ENCODE results near the gene SIGLEC8. TPM values are rescaled to one million over a fixed set of nuclear protein-coding genes. Genes with fewer than 3 reads are reported as not detected.

SIGLEC8 gene
- total and polyA plus RNA-seq, 9 of the 15 experiments (the other 6 are each of a cell fraction or from before 2014, with no cell fraction given), result 0.04 to 0.65 (median 0.39) TPM

DNA sequence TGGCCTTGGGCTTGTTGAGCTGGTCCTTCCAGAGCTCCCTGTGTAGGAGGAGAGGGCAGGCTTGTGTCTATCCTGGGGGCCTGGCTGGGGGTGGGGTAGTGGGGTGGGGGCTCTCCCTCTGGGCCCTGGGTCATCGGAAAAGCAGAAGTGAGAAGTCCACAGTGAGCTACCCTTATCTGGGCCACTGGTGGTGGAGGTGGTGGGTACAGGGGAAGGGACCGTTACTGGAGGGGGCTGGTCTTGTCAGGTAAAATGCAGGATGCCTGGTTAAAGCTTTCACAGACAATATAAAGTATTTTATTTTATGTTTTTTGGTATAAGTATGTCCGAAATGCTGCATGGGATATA is 40.5 kb downstream of the SIGLEC8 start (continued):
- TF ChIP-seq, protein P1, sequence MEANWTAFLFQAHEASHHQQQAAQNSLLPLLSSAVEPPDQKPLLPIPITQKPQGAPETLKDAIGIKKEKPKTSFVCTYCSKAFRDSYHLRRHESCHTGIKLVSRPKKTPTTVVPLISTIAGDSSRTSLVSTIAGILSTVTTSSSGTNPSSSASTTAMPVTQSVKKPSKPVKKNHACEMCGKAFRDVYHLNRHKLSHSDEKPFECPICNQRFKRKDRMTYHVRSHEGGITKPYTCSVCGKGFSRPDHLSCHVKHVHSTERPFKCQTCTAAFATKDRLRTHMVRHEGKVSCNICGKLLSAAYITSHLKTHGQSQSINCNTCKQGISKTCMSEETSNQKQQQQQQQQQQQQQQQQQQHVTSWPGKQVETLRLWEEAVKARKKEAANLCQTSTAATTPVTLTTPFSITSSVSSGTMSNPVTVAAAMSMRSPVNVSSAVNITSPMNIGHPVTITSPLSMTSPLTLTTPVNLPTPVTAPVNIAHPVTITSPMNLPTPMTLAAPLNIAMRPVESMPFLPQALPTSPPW (CRISPR knock-in tag; IDR thresholded peaks at IDR 0.05), result peak; percentile 67; the same call in 1 of the 2 replicates
- peak; percentile 87 for TF ChIP-seq SPI1 (IDR thresholded peaks at IDR 0.05; ENCODE audit: borderline replicate concordance, low read depth, low read length)
- no peak for TF ChIP-seq TFAM (CRISPR knock-in tag; conservative IDR thresholded peaks at IDR 0.05)
- TF ChIP-seq, protein P2, sequence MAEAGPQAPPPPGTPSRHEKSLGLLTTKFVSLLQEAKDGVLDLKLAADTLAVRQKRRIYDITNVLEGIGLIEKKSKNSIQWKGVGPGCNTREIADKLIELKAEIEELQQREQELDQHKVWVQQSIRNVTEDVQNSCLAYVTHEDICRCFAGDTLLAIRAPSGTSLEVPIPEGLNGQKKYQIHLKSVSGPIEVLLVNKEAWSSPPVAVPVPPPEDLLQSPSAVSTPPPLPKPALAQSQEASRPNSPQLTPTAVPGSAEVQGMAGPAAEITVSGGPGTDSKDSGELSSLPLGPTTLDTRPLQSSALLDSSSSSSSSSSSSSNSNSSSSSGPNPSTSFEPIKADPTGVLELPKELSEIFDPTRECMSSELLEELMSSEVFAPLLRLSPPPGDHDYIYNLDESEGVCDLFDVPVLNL (CRISPR knock-in tag; IDR thresholded peaks at IDR 0.05; ENCODE audit: low read depth), result no peak
- TF ChIP-seq ZBTB1 (CRISPR knock-in tag; IDR thresholded peaks at IDR 0.05; ENCODE audit: borderline replicate concordance, low read depth), result no peak
- TF ChIP-seq, protein P3, sequence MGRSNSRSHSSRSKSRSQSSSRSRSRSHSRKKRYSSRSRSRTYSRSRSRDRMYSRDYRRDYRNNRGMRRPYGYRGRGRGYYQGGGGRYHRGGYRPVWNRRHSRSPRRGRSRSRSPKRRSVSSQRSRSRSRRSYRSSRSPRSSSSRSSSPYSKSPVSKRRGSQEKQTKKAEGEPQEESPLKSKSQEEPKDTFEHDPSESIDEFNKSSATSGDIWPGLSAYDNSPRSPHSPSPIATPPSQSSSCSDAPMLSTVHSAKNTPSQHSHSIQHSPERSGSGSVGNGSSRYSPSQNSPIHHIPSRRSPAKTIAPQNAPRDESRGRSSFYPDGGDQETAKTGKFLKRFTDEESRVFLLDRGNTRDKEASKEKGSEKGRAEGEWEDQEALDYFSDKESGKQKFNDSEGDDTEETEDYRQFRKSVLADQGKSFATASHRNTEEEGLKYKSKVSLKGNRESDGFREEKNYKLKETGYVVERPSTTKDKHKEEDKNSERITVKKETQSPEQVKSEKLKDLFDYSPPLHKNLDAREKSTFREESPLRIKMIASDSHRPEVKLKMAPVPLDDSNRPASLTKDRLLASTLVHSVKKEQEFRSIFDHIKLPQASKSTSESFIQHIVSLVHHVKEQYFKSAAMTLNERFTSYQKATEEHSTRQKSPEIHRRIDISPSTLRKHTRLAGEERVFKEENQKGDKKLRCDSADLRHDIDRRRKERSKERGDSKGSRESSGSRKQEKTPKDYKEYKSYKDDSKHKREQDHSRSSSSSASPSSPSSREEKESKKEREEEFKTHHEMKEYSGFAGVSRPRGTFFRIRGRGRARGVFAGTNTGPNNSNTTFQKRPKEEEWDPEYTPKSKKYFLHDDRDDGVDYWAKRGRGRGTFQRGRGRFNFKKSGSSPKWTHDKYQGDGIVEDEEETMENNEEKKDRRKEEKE (IDR thresholded peaks at IDR 0.05; ENCODE audit: borderline replicate concordance in 1 of 2, control insufficient read depth in 1 of 2, low read depth in 2 of 2, low read length in 1 of 2), result no peak
- TF ChIP-seq, protein P4, sequence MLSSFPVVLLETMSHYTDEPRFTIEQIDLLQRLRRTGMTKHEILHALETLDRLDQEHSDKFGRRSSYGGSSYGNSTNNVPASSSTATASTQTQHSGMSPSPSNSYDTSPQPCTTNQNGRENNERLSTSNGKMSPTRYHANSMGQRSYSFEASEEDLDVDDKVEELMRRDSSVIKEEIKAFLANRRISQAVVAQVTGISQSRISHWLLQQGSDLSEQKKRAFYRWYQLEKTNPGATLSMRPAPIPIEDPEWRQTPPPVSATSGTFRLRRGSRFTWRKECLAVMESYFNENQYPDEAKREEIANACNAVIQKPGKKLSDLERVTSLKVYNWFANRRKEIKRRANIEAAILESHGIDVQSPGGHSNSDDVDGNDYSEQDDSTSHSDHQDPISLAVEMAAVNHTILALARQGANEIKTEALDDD (IDR thresholded peaks at IDR 0.05), result no peak
- no peak for TF ChIP-seq MAFF (IDR thresholded peaks at IDR 0.05; ENCODE audit: low read length)
- no peak for TF ChIP-seq XRCC3 (IDR thresholded peaks at IDR 0.05)
- TF ChIP-seq CBX8 (IDR thresholded peaks at IDR 0.05; ENCODE audit: borderline replicate concordance, extremely low read depth, low read depth, low read length, poor library complexity, severe bottlenecking), result no peak
- TF ChIP-seq ZNF408 (CRISPR knock-in tag; IDR thresholded peaks at IDR 0.05; ENCODE audit: low read depth), result no peak
- no peak for TF ChIP-seq FIP1L1 (IDR thresholded peaks at IDR 0.05; ENCODE audit: low read depth, low read length, poor library complexity, severe bottlenecking)

Data from K562 (cell line).